GM21423 (cell line): ENCODE results near the gene EPHA8.

ENCODE experiments used
- ATAC-seq: cut with Tn5 transposase; IDR thresholded peaks from one replicate; pipeline ENCODE4 v1.9.1; 2021; ENCODE audit warnings: mild to moderate bottlenecking, moderate library complexity; ENCODE audit not compliant: unreplicated experiment

EPHA8 gene

GRCh38 chr1:22562584-22563583 lies at the start of gene EPHA8:
Gene EPHA8, plus strand, starts transcription at chr1:22563489. Its CDS starts 147 bp downstream, at chr1:22563636.
- ATAC-seq, result no peak

GRCh38 chr1:22516906-22517571 lies 46.2 kb upstream of the EPHA8 start:
- ATAC-seq, result no peak

GRCh38 chr1:22517956-22518355 lies 45.3 kb upstream of the EPHA8 start:
- ATAC-seq, result no peak

GRCh38 chr1:22518379-22518778 lies 44.9 kb upstream of the EPHA8 start:
- ATAC-seq, result no peak

GRCh38 chr1:22520871-22521270 lies 42.4 kb upstream of the EPHA8 start:
- no peak for ATAC-seq

- no peak for ATAC-seq
Measured at GRCh38 chr1:22521692-22522091, 41.6 kb upstream of the EPHA8 start.

GRCh38 chr1:22522221-22522743 lies 41.0 kb upstream of the EPHA8 start:
- no peak for ATAC-seq

- ATAC-seq, result no peak
Measured at GRCh38 chr1:22524481-22524880, 38.8 kb upstream of the EPHA8 start.

- no peak for ATAC-seq
Measured at GRCh38 chr1:22525211-22525610, 38.1 kb upstream of the EPHA8 start.

- ATAC-seq, result no peak
Measured at GRCh38 chr1:22525646-22526045, 37.6 kb upstream of the EPHA8 start.

- ATAC-seq, result no peak
Measured at GRCh38 chr1:22526098-22526497, 37.2 kb upstream of the EPHA8 start.

- ATAC-seq, result no peak
Measured at GRCh38 chr1:22526677-22527076, 36.6 kb upstream of the EPHA8 start.

GRCh38 chr1:22527122-22527521 lies 36.2 kb upstream of the EPHA8 start:
- no peak for ATAC-seq

- no peak for ATAC-seq
Measured at GRCh38 chr1:22527555-22528296, 35.6 kb upstream of the EPHA8 start.

GRCh38 chr1:22528451-22528850 lies 34.8 kb upstream of the EPHA8 start:
- no peak for ATAC-seq

- ATAC-seq, result no peak
Measured at GRCh38 chr1:22529901-22530621, 33.2 kb upstream of the EPHA8 start.

GRCh38 chr1:22530715-22531114 lies 32.6 kb upstream of the EPHA8 start:
- ATAC-seq, result no peak

GRCh38 chr1:22531251-22531650 lies 32.0 kb upstream of the EPHA8 start:
- no peak for ATAC-seq

- ATAC-seq, result no peak
Measured at GRCh38 chr1:22533244-22533895, 29.9 kb upstream of the EPHA8 start.

- ATAC-seq, result no peak
Measured at GRCh38 chr1:22534951-22535350, 28.3 kb upstream of the EPHA8 start.
